Bronchial epithelial cell (primary cell): Measurements from ENCODE around the gene DTHD1. TPM values are rescaled to one million over a fixed set of nuclear protein-coding genes. Genes with fewer than 3 reads are reported as not detected.

Experiments used
- DNase-seq: peaks from one replicate; pipeline ENCODE4 v3.0.0-alpha.2; 2010; ENCODE audit warnings: low read depth
- FAIRE-seq: peaks from 2 replicates; lab custom pipeline; 2011; peaks lifted over from hg19 to GRCh38; lab: Jason Lieb, UNC
- H3K27me3 ChIP-seq: 2 replicates; pipeline ENCODE4 v1.5.1; 2011; ENCODE audit warnings: low read length; ENCODE audit not compliant: control insufficient read depth, insufficient read depth
- H3K36me3 ChIP-seq: 2 replicates; pipeline ENCODE4 v1.5.1; 2011; ENCODE audit warnings: low read length; ENCODE audit not compliant: control insufficient read depth, insufficient read depth
- H3K4me3 ChIP-seq: 2 replicates; pipeline ENCODE4 v1.5.1; 2011; ENCODE audit warnings: mild to moderate bottlenecking, low read depth, low read length, control low read depth
- CTCF ChIP-seq: IDR thresholded peaks from 2 replicates; pipeline ENCODE4 v1.5.1; 2011; ENCODE audit warnings: mild to moderate bottlenecking, moderate library complexity, low read length, control low read depth, inconsistent platforms; ENCODE audit not compliant: insufficient read depth, severe bottlenecking
- total RNA-seq: library from RNA; depleted of rRNA; stranded (reverse); fragments of >200 nt; gene quantifications from 2 replicates; pipeline ENCODE4 v1.2.1, GENCODE V29; 2014

DTHD1 gene
- total RNA-seq, 1 donor from 2014 or later = under 0.01 TPM

- FAIRE-seq = no peak
Measured at GRCh38 chr4:36312511-36312910, 31.1 kb downstream of the DTHD1 start.

GRCh38 chr4:36313301-36313700, 31.9 kb downstream of the DTHD1 start:
- TF ChIP-seq CTCF = no peak
- no peak overlapping the region for H3K4me3 ChIP-seq
- no peak for FAIRE-seq
- no peaks in the 10 kb centered on the region for H3K36me3 ChIP-seq
- no peak for DNase-seq
- no peaks in the 10 kb centered on the region for H3K27me3 ChIP-seq

More at GRCh38 chr4:36312511-36312910, 31.1 kb downstream of the DTHD1 start:
- H3K36me3 ChIP-seq = no peaks in the 10 kb centered on the region
- DNase-seq = no peak
- H3K4me3 ChIP-seq = no peak overlapping the region
- H3K27me3 ChIP-seq = no peaks in the 10 kb centered on the region
- TF ChIP-seq CTCF = no peak

- FAIRE-seq = no peak
Measured at GRCh38 chr4:36313703-36314102, 32.3 kb downstream of the DTHD1 start.

GRCh38 chr4:36316607-36317006, 35.2 kb downstream of the DTHD1 start:
- H3K27me3 ChIP-seq = no peaks in the 10 kb centered on the region
- FAIRE-seq (no peak), DNase-seq (no peak)
- H3K36me3 ChIP-seq = no peaks in the 10 kb centered on the region
- H3K4me3 ChIP-seq = no peak overlapping the region
- TF ChIP-seq CTCF = no peak

More at GRCh38 chr4:36313703-36314102, 32.3 kb downstream of the DTHD1 start:
- no peak for TF ChIP-seq CTCF
- Histone ChIP-seq H3K27me3 (no peaks in the 10 kb centered on the region), H3K36me3 (no peaks in the 10 kb centered on the region), H3K4me3 (no peak overlapping the region)
- DNase-seq = no peak

GRCh38 chr4:36317721-36318120, 36.3 kb downstream of the DTHD1 start:
- no peak overlapping the region for H3K4me3 ChIP-seq
- H3K36me3 ChIP-seq = no peaks in the 10 kb centered on the region
- no peak for TF ChIP-seq CTCF
- H3K27me3 ChIP-seq = no peaks in the 10 kb centered on the region
- no peak for FAIRE-seq
- DNase-seq = no peak
